SK-N-SH (cell line): Measurements from ENCODE around the gene NKIRAS1.

ENCODE experiments used
- CHD2 ChIP-seq: fragments of 150-350 bp; IDR thresholded peaks from 2 replicates; pipeline ENCODE4 v1.6.1; 2018; ENCODE audit warnings: low read length; ENCODE audit not compliant: partially characterized antibody
- EP300 ChIP-seq, 2 experiments: IDR thresholded peaks; 2 replicates each; pipeline versions ENCODE4 v1.4.0 to v1.6.1; 2012; ENCODE audit warnings: borderline replicate concordance in 1 of 2, low read depth in 1 of 2, low read length in 1 of 2
- JUND ChIP-seq: IDR thresholded peaks from 2 replicates; pipeline ENCODE4 v1.4.0; 2012
- MEF2A ChIP-seq: IDR thresholded peaks from 2 replicates; pipeline ENCODE4 v1.4.0; 2012; ENCODE audit warnings: low read depth, borderline replicate concordance
- MXI1 ChIP-seq: IDR thresholded peaks from 2 replicates; pipeline ENCODE4 v1.6.1; 2012; ENCODE audit warnings: mild to moderate bottlenecking, low read depth, low read length, improper control_type of control experiment
- POLR2AphosphoS5 ChIP-seq: IDR thresholded peaks from 2 replicates; pipeline ENCODE4 v1.6.1; 2012; ENCODE audit warnings: low read depth, low read length
- TAF1 ChIP-seq: IDR thresholded peaks from 2 replicates; pipeline ENCODE4 v1.6.1; 2012; ENCODE audit warnings: low read depth, mild to moderate bottlenecking, low read length, moderate library complexity, borderline replicate concordance
- TCF12 ChIP-seq: IDR thresholded peaks from 2 replicates; pipeline ENCODE4 v1.4.0; 2012
- YY1 ChIP-seq: IDR thresholded peaks from 2 replicates; pipeline ENCODE4 v1.4.0; 2012; ENCODE audit warnings: low read depth, mild to moderate bottlenecking
- TF ChIP-seq, protein P1 (sequence below): fragments of 150-350 bp; IDR thresholded peaks from 2 replicates; pipeline ENCODE4 v1.6.1; 2017; ENCODE audit warnings: antibody characterized with exemption, low read length, low read depth, borderline replicate concordance
- TF ChIP-seq, protein P2 (sequence below): IDR thresholded peaks from 2 replicates; pipeline ENCODE4 v1.4.0; 2012; ENCODE audit warnings: low read depth
- TF ChIP-seq, protein P3 (sequence below): fragments of 200-600 bp; sonication (generic); IDR thresholded peaks from 2 replicates; pipeline ENCODE4 v1.6.1; 2017; ENCODE audit warnings: antibody characterized with exemption, mild to moderate bottlenecking, moderate library complexity
- TF ChIP-seq, protein P4 (sequence below): IDR thresholded peaks from 2 replicates; pipeline ENCODE4 v1.6.1; 2012; ENCODE audit warnings: mild to moderate bottlenecking, low read depth, low read length, moderate library complexity

DNA sequence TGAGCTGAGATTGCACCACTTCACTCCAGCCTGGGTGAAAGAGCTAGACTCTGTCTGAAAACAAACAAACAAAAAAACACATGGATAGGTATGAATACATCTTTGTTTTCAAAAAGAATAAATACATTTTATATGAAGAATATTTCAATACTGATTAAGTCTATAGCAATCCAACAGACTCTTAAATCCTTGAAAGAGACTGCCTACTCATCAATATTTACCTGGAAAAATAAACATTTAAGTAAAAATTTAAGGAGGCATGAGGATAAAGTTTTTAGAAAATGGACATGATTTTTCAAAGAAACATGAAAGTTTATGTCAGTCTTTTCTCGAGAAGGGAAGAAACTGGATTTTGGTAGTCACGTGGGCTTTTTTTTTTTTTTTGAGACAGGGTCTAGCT lies 5.4 kb downstream of the NKIRAS1 start:
- TF ChIP-seq TAF1 = no peak
- TF ChIP-seq, protein P1, sequence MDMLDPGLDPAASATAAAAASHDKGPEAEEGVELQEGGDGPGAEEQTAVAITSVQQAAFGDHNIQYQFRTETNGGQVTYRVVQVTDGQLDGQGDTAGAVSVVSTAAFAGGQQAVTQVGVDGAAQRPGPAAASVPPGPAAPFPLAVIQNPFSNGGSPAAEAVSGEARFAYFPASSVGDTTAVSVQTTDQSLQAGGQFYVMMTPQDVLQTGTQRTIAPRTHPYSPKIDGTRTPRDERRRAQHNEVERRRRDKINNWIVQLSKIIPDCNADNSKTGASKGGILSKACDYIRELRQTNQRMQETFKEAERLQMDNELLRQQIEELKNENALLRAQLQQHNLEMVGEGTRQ = no peak
- TF ChIP-seq, protein P2, sequence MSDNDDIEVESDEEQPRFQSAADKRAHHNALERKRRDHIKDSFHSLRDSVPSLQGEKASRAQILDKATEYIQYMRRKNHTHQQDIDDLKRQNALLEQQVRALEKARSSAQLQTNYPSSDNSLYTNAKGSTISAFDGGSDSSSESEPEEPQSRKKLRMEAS = no peak
- no peak for TF ChIP-seq MEF2A
- TF ChIP-seq POLR2AphosphoS5 = no peak
- TF ChIP-seq, protein P3, sequence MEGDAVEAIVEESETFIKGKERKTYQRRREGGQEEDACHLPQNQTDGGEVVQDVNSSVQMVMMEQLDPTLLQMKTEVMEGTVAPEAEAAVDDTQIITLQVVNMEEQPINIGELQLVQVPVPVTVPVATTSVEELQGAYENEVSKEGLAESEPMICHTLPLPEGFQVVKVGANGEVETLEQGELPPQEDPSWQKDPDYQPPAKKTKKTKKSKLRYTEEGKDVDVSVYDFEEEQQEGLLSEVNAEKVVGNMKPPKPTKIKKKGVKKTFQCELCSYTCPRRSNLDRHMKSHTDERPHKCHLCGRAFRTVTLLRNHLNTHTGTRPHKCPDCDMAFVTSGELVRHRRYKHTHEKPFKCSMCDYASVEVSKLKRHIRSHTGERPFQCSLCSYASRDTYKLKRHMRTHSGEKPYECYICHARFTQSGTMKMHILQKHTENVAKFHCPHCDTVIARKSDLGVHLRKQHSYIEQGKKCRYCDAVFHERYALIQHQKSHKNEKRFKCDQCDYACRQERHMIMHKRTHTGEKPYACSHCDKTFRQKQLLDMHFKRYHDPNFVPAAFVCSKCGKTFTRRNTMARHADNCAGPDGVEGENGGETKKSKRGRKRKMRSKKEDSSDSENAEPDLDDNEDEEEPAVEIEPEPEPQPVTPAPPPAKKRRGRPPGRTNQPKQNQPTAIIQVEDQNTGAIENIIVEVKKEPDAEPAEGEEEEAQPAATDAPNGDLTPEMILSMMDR = no peak
- no peak for TF ChIP-seq MXI1
- no peak for TF ChIP-seq JUND
- no peak for TF ChIP-seq EP300 (IDR thresholded peaks at IDR 0.05; ENCODE audit: borderline replicate concordance in 1 of 2, low read depth in 1 of 2, low read length in 1 of 2)
- no peak for TF ChIP-seq YY1
- no peak for TF ChIP-seq CHD2
- no peak for TF ChIP-seq TCF12
- TF ChIP-seq, protein P4, sequence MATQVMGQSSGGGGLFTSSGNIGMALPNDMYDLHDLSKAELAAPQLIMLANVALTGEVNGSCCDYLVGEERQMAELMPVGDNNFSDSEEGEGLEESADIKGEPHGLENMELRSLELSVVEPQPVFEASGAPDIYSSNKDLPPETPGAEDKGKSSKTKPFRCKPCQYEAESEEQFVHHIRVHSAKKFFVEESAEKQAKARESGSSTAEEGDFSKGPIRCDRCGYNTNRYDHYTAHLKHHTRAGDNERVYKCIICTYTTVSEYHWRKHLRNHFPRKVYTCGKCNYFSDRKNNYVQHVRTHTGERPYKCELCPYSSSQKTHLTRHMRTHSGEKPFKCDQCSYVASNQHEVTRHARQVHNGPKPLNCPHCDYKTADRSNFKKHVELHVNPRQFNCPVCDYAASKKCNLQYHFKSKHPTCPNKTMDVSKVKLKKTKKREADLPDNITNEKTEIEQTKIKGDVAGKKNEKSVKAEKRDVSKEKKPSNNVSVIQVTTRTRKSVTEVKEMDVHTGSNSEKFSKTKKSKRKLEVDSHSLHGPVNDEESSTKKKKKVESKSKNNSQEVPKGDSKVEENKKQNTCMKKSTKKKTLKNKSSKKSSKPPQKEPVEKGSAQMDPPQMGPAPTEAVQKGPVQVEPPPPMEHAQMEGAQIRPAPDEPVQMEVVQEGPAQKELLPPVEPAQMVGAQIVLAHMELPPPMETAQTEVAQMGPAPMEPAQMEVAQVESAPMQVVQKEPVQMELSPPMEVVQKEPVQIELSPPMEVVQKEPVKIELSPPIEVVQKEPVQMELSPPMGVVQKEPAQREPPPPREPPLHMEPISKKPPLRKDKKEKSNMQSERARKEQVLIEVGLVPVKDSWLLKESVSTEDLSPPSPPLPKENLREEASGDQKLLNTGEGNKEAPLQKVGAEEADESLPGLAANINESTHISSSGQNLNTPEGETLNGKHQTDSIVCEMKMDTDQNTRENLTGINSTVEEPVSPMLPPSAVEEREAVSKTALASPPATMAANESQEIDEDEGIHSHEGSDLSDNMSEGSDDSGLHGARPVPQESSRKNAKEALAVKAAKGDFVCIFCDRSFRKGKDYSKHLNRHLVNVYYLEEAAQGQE = no peak
